Measurements from ENCODE around the gene MGAT4B.

Gene MGAT4B

GRCh38 chr5:179805529-179806249 is 977 bp downstream of the MGAT4B start:
- DNase-seq, result peak; percentile 57

- no peak for DNase-seq
Observed at GRCh38 chr5:179805070-179805528, 1.6 kb downstream of the MGAT4B start.

GRCh38 chr5:179804555-179804947 is 2.1 kb downstream of the MGAT4B start:
- DNase-seq, result no peak

- peak; percentile 78 for DNase-seq
Observed at GRCh38 chr5:179803651-179804554, 2.8 kb downstream of the MGAT4B start.

GRCh38 chr5:179802950-179803562 is 3.6 kb downstream of the MGAT4B start:
- DNase-seq, result no peak

- DNase-seq, result no peak
Observed at GRCh38 chr5:179802207-179802883, 4.3 kb downstream of the MGAT4B start.

- peak; percentile 91 for DNase-seq
Observed at GRCh38 chr5:179801304-179802206, 5.1 kb downstream of the MGAT4B start.

- no peak for DNase-seq
Observed at GRCh38 chr5:179800696-179801201, 5.9 kb downstream of the MGAT4B start.

- no peak for DNase-seq
Observed at GRCh38 chr5:179800071-179800695, 6.5 kb downstream of the MGAT4B start.

- DNase-seq, result no peak
Observed at GRCh38 chr5:179799644-179799973, 7.1 kb downstream of the MGAT4B start.

GRCh38 chr5:179798771-179799643 is 7.7 kb downstream of the MGAT4B start:
- no peak for DNase-seq

GRCh38 chr5:179798144-179798770 is 8.4 kb downstream of the MGAT4B start:
- DNase-seq, result no peak

GRCh38 chr5:179797741-179798140 is 8.9 kb downstream of the MGAT4B start:
- no peak for DNase-seq

GRCh38 chr5:179796877-179797608 is 9.6 kb downstream of the MGAT4B start:
- DNase-seq, result no peak

GRCh38 chr5:179795863-179796833 is 10.5 kb downstream of the MGAT4B start:
- DNase-seq, result peak; percentile 74

GRCh38 chr5:179795049-179795862 is 11.4 kb downstream of the MGAT4B start:
- DNase-seq, result no peak

GRCh38 chr5:179794575-179794974 is 12.1 kb downstream of the MGAT4B start:
- DNase-seq, result no peak

Data from activated CD4-positive, alpha-beta T cell treated with anti-CD3 and anti-CD28 coated beads for 48 hours (primary cell).